HepG2 (cell line): Measurements from ENCODE around the gene ERF. TPM values are rescaled to one million over a fixed set of nuclear protein-coding genes. Genes with fewer than 3 reads are reported as not detected.

Experiments used
- GABPA ChIP-seq, 2 experiments: IDR thresholded peaks; 2 replicates each; pipeline ENCODE4 v1.6.1; 2011 to 2016; ENCODE audit warnings: low read depth in 2 of 2, low read length in 1 of 2, missing biosample characterization in 1 of 2, missing genetic modification characterization in 1 of 2
- ZNF34 ChIP-seq: sonication (generic); formaldehyde crosslinking; IDR thresholded peaks from 2 replicates; pipeline ENCODE4 v1.4.0; 2020; ENCODE audit warnings: mild to moderate bottlenecking, missing genetic modification reagents, borderline replicate concordance
- polyA plus RNA-seq, 8 experiments: library from polyadenylated mRNA; depleted of rRNA in 3 of 8; stranded (reverse) in 7 of 8; unstranded in 1 of 8; fragments of >200 nt; fragmentation: Illumina TruSeq in 4 of 8; extraction: Trizol in 4 of 8; gene quantifications; 2 replicates each; pipeline versions ENCODE4 v1.2.1 to v1.2.3, GENCODE V29; 2011 to 2016; ENCODE audit warnings: low read depth in 4 of 8, missing spikeins in 1 of 8, mixed read lengths in 1 of 8; ENCODE audit not compliant: insufficient read depth in 1 of 8
- total RNA-seq, 5 experiments: library from RNA; depleted of rRNA; stranded (reverse); fragments of >200 nt; fragmentation: Illumina TruSeq; extraction: Trizol; gene quantifications; 2 replicates each; pipeline ENCODE4 v1.2.3, GENCODE V29; 2016; ENCODE audit warnings: low read depth in 1 of 5
- TF ChIP-seq, protein P1 (sequence below): sonication (generic); formaldehyde crosslinking; IDR thresholded peaks from 2 replicates; pipeline ENCODE4 v1.4.0; 2020; ENCODE audit warnings: missing genetic modification reagents
- TF ChIP-seq, protein P2 (sequence below): sonication (generic); formaldehyde crosslinking; IDR thresholded peaks from 2 replicates; pipeline ENCODE4 v1.9.0; 2021; ENCODE audit warnings: missing genetic modification reagents, mild to moderate bottlenecking, borderline replicate concordance

ERF gene
- total and polyA plus RNA-seq, 2 of the 13 experiments (the other 11 are each of a cell fraction or from before 2014, with no cell fraction given), result 67.1 to 69.9 TPM

DNA sequence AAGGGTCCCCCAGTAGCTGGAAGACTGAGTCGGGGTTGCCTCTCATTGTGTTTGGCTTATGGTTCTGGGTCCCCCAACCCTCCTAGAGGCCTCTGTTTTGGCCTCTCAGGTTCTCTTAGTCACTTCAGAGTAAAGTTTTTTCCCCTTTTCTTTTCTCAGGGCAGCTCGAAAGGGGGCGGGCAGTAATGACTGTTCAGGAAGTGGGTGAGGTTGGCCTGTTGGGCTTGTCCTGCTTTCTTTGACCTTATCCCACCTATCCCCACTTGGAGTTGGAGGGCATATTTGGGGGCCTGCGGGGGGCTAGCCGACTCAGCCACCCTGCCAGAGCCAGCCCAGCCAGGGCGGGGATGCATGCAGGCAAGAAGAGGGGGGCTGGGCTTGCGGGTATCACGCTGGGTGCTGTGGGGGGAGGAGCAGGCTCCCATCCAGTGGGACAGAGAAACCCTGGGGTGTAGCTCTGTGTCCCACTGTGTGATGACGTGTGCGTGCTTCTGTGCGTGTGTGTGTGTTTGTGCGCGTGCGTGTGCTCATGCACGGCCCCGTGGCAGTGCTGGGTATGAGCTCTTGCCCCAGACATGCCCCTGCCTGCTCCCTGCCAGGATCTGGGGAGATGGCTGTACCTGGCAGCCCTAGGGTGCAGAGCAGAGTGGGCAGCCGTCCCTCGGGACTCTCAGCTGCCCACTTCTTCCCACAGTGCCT is 15.6 kb upstream of the ERF start (continued):
- TF ChIP-seq, protein P1, sequence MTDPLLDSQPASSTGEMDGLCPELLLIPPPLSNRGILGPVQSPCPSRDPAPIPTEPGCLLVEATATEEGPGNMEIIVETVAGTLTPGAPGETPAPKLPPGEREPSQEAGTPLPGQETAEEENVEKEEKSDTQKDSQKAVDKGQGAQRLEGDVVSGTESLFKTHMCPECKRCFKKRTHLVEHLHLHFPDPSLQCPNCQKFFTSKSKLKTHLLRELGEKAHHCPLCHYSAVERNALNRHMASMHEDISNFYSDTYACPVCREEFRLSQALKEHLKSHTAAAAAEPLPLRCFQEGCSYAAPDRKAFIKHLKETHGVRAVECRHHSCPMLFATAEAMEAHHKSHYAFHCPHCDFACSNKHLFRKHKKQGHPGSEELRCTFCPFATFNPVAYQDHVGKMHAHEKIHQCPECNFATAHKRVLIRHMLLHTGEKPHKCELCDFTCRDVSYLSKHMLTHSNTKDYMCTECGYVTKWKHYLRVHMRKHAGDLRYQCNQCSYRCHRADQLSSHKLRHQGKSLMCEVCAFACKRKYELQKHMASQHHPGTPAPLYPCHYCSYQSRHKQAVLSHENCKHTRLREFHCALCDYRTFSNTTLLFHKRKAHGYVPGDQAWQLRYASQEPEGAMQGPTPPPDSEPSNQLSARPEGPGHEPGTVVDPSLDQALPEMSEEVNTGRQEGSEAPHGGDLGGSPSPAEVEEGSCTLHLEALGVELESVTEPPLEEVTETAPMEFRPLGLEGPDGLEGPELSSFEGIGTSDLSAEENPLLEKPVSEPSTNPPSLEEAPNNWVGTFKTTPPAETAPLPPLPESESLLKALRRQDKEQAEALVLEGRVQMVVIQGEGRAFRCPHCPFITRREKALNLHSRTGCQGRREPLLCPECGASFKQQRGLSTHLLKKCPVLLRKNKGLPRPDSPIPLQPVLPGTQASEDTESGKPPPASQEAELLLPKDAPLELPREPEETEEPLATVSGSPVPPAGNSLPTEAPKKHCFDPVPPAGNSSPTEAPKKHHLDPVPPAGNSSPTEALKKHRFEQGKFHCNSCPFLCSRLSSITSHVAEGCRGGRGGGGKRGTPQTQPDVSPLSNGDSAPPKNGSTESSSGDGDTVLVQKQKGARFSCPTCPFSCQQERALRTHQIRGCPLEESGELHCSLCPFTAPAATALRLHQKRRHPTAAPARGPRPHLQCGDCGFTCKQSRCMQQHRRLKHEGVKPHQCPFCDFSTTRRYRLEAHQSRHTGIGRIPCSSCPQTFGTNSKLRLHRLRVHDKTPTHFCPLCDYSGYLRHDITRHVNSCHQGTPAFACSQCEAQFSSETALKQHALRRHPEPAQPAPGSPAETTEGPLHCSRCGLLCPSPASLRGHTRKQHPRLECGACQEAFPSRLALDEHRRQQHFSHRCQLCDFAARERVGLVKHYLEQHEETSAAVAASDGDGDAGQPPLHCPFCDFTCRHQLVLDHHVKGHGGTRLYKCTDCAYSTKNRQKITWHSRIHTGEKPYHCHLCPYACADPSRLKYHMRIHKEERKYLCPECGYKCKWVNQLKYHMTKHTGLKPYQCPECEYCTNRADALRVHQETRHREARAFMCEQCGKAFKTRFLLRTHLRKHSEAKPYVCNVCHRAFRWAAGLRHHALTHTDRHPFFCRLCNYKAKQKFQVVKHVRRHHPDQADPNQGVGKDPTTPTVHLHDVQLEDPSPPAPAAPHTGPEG, result no peak
- TF ChIP-seq GABPA (IDR thresholded peaks at IDR 0.05; ENCODE audit: low read depth, low read length) (no peak), GABPA (CRISPR knock-in tag; IDR thresholded peaks at IDR 0.05; ENCODE audit: low read depth) (no peak), ZNF34 (CRISPR knock-in tag) (no peak)
- TF ChIP-seq, protein P2, sequence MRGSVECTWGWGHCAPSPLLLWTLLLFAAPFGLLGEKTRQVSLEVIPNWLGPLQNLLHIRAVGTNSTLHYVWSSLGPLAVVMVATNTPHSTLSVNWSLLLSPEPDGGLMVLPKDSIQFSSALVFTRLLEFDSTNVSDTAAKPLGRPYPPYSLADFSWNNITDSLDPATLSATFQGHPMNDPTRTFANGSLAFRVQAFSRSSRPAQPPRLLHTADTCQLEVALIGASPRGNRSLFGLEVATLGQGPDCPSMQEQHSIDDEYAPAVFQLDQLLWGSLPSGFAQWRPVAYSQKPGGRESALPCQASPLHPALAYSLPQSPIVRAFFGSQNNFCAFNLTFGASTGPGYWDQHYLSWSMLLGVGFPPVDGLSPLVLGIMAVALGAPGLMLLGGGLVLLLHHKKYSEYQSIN, result no peak
